Fibroblast of skin of scalp (primary cell): Measurements from ENCODE around the gene CNTNAP5.

ENCODE experiments used
- DNase-seq: peaks from one replicate; pipeline ENCODE4 v3.0.0-alpha.2; 2013

Gene CNTNAP5

DNA sequence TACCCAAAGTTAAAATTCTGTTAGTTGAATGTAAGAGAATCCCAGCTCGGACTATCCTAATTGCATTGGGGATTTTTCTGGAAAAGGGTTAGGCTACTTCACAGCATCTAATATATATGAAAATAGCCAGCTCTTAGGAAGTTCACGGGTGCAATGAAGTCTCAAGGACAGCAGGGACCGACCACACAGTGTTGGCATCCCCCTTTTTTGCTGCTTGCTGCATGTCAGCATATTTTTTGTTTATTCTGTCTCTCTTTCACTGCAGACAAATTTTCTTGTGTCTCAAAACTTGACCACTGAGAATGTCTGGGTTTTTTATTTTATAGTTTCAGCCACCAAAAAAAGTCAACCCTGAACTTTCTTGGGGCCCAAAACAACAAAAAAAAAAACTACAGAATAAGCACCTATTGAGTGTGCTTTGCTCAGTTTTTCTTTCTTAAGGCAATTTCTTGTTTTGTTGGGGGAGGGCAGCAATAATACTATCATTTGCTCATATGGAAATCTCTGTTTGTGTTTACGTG, 535.6 kb downstream of the CNTNAP5 start:
- no peak for DNase-seq

DNA sequence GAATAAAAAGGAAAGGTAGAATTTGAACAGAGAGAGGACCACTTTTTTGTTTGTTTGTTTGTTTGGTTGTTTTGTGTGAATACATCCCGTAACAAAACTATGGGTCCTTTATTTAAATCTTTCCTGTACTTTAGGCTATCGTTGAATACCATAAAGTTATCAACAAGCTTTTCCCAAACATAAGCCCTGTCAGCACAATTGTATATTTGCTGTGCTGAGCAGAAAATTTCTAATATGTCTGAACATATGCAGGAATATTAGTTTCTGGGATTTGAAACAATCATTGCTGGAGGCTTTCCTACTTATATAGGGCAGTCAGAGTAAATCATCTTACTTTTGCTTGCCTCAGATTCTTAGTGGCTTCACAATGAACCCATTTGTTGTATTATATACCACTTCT, 536.4 kb downstream of the CNTNAP5 start:
- DNase-seq: no peak

DNA sequence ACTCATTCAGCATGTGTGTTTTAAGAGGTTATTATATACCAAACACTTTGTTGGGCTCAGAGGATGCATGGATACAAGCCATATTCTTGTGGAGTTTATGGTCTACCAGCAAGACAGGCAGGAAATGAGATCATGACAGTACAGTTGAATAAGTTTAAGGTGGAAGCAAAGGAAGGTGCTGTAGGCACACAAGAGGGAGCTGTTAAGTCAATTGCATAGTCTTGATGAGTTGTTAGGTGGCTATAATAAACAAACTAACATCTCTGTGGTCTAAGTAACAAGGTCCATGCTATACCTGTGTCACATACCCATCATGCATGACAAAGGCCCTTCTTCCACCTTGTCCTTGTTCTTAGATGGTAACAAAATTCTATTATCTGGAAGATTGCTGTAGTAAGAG, 538.3 kb downstream of the CNTNAP5 start:
- no peak for DNase-seq

DNA sequence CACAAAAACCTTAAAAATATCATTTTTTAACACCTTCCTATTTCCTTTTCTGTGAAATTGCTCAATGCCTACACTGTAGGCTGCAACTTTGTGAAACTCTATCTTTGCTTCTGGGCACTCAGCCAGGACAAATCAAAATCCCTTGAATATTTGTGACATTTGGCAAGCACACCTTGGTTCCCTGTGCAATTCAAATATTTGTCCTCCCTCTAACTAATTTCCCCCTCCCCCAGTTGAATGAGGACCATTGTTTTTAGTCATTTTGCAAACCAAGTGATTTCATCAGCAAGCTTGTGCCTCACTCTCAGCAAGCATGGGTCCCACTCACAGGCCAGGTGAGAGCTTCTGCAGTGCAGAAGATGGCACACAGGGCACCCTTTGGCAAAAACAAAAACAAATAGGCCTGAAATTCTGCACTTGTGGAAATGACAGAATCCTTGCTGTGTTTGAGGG, 541.5 kb downstream of the CNTNAP5 start:
- DNase-seq: no peak

DNA sequence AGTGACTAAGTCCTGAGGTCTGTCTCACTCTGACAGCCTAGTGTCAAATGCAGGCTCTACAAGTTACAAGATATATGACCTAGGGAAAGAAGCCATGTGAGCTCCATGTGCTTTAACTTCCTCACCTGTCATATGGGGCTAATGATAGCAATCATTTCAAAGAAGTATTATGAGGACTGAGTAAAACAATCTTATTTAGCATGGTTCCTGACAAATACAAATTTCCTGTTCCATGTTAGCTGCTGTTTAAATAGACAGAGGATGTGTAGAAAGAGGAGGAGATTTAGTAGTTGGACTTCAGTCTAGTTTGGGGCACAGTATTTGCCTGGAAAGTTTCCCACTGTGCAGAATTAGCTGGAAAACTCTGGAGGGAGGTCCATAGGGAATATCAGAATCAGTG, 545.8 kb downstream of the CNTNAP5 start:
- no peak for DNase-seq

DNA sequence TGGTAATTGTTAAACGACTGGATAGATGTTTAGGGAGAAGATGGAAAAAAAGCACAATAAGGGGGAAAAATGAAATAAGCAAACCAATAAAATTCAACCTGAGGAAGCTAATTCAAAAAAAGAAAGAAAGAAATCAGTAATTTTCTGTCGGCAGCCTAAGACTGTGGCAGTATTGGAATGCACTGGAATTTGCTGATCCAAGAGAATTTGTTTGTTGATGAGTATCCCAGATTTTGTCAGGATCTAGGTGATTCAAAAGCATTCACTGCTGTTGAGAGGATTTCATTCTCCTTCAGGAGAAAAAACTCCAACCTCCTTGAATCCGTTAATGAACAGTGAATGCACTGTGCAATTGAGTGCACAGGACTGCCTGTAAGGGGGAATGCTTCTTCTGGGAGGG, 546.7 kb downstream of the CNTNAP5 start:
- no peak for DNase-seq

DNA sequence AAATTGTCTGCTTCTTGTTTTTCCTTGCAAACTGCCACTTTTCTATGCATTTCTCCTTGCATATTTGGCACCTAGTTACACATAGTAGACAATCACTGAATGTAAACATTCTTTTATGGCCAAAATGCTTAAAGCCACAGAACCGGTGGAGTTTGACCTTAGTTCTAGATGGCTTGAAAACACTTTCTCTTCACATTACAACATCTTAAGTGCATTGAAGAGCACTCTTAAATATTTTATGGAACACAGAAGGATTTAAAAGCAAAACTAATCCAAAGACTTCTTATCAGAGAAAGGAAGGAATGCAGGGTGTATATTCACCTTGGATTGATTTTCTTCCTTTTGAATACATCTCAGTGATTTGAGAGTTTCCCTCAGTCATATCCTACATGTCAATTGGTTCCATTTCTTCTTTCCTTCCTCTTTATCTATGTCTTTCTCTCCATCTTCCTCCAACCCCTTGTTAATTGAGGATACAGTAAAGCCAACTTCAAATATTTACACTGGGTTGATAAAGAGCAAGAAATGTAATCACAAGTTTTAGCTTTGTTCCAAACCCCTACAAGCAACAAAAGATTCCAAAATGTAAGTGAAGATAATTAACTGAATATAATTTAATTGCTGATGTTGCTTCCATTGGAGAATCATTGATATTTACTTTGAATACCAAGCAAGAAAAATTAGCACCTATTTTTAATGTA, 548.0 kb downstream of the CNTNAP5 start:
- no peak for DNase-seq

DNA sequence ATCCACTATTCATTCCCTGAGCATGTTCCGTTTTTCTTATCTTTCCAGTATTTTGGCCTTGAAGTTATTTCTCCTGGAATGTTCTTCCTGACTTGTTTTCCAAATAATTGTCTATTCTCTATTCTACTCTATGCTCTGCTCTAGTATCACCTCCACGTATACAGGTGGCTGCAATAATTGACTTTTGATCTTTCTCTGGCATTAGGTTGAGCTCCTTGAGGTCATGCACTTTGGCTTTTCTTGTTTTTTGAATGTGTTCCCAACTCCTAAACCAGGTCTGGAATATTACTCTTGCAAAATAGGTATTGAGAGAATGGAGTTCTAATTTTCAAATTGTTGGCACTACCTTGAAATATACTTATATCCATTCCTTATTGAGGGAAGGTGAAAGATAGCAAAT, 550.4 kb downstream of the CNTNAP5 start:
- no peak for DNase-seq

DNA sequence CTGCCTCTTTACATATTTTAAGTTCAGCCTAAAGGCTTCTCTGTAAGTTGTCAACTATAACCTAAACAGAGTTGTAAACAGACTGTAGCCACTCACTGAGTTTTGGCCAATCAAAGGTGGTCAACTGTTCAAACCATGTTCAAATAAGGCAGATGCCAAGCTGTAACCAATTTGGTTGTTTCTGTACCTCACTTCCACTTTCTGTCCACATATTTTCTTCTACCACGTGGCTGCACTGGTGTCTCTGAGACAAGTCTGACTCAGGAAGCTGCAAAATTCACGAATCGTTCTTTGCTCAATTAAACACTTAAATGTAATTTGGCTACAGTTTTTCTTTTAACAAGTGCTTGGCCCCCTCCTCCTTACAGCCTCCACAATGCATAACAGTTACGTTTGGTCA, 555.2 kb downstream of the CNTNAP5 start:
- no peak for DNase-seq

DNA sequence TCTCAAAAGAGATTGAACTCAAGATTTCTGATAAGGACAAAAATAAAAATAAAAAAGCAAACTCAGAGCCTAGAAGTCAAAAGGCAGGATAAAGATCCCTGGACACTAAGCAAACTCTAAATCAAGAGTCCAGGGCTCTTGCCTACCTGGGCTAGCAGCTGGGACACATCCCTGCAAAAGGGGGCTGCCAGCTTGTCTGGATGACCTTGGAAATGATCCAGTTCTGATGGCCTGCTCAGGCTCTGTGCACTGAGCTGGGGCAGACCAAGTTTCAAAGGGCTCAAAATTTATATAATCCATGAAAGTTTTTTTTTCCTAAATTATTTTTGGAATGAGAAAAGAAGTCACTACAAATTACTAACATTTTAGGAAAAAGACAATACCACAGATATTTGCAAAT, 557.3 kb downstream of the CNTNAP5 start:
- DNase-seq: no peak

DNA sequence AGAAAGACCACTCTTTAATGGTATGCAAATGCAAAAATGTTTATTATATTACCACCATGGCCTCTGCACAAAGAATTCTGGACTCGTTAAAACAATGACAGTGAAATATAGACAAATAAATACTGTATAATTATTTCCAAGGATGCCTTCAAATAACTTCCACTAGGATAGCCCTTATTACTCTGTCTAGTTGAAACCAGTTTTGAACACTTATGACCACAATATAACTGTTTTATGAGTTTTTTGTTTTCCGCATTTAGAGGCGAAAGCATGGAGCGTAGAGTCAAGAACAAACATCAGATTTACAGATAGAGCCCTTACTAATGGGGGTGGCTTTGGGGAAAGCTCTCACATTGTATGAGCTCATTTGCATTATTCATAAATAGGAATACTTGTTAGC, 559.5 kb downstream of the CNTNAP5 start:
- no peak for DNase-seq

DNA sequence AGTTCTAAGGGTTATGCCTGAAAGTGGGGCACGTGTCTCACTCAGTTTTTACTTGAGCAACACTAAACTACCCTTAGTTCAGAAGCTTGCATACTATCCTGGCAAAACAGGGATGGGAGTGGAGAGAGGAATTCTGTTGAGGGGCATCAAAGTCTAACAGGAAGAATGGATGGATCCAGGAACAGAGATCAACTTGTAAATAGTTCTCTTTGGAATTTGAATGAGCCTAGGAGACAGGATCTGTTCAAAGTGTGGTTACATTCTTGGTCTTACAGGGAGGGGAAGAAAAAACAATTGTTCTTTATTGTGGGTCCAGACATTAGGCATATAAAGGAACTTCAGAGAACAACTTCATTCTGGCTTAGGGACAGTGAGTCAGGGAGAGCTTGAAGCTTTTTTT, 560.2 kb downstream of the CNTNAP5 start:
- DNase-seq: no peak

DNA sequence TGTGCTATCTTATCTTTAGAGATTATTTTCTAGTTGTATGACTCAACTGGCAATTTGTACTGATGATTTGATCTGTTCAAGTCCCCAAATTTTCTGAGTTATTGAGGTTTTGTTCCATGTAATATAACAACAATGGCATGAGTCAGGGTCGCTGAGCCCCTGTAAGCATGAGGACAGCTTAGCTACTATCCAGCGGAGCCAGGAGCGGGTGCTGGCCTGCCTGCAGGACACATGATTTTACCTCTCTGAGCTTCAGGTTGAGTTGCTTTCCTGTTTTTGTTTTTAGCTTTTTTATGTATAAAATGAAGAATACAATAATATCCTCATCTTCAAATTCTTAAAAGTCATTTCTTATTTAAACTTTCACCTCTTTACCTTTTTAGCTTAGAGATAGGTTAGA, 561.1 kb downstream of the CNTNAP5 start:
- no peak for DNase-seq

DNA sequence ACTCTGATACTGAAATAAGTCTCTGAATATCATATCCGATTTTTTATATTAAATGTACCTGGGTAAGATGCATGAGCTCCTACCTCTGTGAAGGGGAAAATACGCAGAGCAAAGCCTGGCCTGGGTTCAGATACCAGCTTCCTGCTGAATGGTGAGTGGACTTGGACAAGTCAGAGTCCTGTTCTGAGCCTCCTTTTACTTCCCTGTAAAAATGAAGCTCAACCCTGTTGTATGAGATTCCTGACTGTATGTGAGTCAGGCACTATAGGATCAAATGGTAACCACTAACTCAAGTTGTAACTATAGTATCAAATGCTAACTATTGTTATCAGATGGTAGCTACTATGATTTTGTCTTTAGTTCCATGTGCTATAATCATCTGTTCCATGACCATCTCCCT, 561.7 kb downstream of the CNTNAP5 start:
- DNase-seq: no peak

DNA sequence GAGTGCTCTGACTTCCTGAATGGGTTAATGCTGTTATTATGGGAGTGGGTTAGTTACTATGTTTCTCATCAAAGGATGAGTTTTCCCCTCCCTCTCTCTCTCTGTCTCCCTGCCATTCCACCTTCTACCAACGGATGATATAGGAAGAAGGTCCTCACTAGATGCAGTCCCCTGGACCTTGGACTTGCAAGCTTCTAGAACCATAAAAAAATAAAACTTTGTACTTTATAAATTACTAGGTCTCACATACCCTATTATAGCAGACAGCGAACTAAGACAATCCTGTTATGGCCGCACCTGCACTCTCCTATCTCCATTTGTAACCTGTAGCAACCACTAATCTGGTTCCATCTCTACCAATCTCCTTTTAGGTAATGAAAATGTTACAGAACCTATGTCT, 564.9 kb downstream of the CNTNAP5 start:
- DNase-seq: no peak

DNA sequence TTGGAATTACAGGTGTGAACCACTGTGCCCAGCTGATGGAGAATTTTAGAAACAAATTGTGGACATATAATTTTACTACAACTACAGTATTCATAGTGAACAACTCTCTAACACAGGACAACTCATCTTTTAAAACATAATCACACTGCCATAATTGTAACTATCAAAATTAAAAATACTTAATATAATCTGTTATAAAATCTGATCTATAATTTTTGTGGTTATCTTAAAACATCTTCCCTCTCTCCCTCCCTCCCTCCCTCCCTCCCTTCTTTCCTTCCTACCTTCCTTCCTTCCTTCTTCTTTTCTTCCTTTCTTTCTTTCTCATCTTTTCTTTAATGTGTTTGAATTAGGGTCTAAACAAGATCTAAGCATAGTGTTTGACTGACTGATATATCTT, 577.7 kb downstream of the CNTNAP5 start:
- DNase-seq: no peak

DNA sequence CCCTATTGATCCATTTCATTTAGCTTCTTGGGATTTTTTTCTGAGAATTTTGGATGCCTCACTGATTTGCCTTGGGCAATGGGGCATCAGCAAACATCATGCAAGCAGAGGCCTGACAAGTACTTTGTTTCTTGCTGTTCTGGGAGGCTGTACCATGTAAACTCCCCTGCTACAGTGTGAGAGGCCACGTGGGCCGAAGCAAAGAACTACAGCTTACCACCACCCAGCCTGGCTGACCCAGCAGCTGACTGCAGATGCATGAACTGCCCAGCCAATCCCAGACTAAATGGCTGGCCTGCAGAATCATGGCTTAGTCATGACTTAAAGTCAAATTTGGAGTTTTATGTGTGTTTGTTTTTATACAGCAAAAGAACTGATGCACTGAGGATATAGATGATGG, 579.9 kb downstream of the CNTNAP5 start:
- DNase-seq: no peak

DNA sequence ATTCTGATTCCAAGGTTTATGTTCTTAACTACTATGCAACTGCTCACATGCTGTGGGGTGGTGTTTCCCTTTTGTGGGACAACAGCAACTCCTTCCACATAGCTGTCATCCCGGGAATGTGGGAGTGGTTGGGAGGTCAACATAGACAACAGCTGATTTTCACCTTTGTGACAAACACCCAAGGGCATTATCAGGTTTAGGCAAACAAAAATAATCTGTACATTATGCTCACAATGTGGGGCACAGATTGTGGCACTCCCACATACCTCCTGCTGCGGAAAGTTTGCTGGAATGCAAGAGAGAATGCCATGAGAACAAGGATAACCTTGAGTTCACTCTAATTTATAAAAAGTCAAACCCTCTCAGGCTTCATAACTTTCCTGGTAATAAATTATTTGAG, 582.6 kb downstream of the CNTNAP5 start:
- no peak for DNase-seq

DNA sequence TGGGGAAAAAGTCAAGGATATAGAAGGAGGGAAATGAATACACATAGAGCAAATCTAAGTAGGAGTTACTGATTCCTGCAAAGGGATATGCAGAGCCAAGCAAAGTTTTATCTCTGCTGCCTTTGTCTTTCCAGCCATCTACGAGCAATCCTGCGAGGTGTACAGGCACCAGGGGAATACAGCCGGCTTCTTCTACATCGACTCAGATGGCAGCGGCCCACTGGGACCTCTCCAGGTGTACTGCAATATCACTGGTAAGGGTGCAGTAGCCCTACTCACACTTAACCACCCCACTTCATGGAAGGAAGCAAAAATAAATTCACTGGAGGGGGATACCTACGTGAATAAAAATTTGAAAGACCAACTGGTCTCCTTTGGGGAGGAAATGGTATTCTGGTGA, 584.6 kb downstream of the CNTNAP5 start:
- no peak for DNase-seq

DNA sequence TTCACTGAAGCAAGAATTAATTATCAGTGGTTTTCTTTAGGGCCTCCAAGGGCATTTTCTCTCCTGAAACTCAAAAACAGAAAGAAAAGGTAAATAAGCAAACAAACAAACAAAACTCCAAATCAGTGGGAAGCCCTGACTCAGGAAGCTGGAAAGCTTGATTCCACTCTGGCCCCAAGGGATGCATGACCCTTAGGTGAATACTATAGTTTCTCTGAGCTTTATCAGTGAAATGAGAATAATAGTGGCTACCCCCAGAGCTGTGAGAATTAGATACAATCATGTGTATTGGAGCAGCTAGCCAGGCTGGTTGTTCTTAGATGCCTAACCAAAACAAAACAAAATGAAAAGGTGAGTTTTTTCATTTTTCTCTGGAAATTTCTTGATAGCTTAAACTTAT, 585.1 kb downstream of the CNTNAP5 start:
- DNase-seq: no peak

DNA sequence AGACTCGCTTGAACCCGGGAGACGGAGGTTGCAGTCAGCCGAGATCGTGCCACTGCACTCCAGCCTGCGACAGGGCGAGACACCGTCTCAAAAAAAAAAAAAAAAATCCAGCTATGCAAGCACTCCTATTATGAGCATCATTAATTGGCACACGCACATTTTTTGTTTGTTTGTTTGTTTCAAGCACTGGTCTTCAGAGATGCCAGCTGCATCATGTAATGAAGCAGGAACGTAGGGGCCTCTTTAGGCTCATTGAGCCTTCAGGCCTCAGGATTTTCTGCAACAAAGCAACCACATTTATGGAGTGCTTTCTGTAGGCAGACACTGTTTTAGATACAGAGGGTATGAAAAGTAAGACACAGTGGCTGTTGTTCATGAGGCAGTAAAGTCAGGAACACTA, 585.8 kb downstream of the CNTNAP5 start:
- DNase-seq: no peak

DNA sequence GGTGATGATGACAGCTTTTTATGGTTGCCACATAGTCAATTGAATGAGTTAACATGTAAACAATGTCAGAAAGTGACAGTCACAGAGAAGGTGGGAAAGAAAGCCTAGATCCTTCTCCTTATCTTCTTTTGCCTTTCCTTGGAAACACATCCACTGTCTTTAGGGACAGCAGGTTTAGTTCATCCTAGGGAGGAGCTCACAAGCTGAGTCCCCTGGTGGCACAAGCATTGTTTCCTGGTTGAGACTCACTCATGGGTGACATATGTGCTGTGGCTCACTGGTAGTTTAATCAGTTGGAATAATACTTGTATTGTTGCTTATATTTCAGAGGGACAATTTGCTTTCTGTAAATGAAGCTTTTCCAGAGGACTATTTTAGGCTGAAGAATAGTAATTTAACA, 598.5 kb downstream of the CNTNAP5 start:
- DNase-seq: no peak

DNA sequence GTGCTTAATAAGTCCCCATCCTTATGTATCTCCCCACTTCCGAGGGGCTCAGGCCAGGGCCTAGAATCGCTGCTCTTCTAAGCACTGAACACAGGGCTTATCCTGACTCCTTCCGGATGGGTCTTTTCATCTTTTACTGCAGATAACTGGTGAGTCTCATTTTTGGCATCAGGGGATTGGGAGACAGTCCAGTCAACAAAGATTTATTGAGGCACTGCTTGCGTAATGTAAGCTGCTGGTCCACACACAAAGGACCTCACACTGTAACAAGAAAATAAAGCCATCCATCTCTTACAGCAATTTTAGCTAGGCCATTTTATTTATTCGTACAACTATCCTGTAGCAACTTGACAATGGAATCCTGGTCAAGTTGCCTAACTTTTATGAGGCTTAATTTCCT, 600.5 kb downstream of the CNTNAP5 start:
- DNase-seq: no peak

DNA sequence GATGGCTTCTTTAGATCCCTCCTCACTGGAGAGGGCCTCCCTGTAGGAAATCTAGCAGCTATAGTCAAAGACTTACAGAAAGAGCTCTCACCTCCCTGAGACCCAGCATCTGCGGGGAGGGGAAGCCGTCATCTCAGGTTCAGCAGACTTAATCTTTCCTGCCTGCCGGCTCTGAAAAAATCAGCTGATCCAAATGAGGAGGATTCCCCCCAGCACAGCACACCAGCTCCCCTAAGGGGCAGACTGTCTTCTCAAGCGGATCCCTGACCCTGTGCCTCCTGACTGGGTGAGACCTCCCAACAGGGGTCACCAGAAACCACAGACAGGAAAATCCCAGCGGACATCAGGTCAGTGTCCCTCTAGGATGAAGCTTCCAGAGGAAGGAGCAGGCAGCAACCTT, 601.9 kb downstream of the CNTNAP5 start:
- DNase-seq: no peak

DNA sequence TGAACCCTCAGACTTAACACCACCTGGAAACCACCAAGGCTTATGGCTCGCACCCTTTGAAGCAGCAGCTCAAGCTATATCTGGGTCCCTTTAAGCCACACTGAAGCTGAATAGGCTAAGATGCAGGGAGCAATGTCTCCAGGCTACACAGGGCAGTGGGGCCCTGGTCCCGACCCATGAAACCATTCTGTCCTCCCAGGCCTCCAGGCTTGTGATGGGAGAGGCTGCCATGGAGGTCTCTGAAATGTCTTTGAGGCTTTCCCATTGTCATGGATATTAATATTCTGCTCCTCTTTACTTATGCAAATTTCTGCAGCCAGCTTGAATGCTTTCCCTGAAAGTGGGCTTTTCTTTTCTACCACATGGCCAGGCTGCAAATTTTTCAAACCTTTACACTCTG, 608.7 kb downstream of the CNTNAP5 start:
- no peak for DNase-seq
